ENCODE measurements around the gene NTRK3. TPM values are rescaled to one million over a fixed set of nuclear protein-coding genes. Genes with fewer than 3 reads are reported as not detected.

The NTRK3 gene
- total and polyA plus RNA-seq, 12 donors = 0.45 to 5.6 (median 2.3) TPM

GRCh38 chr15:88006146-88006545, 250.4 kb downstream of the NTRK3 start:
- WGBS, 2 donors = 55% methylated on average over 3 of the region's 3 CpGs
- Histone ChIP-seq H3K4me3 (no peak overlapping the region), H3K9me3 (peaks cover 0 to 9% (median 0%) of the 10 kb centered on the region in 11 donors), H3K36me3 (no peaks in the 10 kb centered on the region), H3K4me1 (no peaks in the 10 kb centered on the region), H3K27ac (no peak overlapping the region), H3K27me3 (no peaks in the 10 kb centered on the region)
- ATAC-seq = no peak
- intact Hi-C loops (cut with DNase I) = loop anchor here in 1 of 10 donors (10.0 kb wide), 1 partner anchor 331 kb away; no protein-coding TSS in a partner anchor
- TF ChIP-seq, protein P1, sequence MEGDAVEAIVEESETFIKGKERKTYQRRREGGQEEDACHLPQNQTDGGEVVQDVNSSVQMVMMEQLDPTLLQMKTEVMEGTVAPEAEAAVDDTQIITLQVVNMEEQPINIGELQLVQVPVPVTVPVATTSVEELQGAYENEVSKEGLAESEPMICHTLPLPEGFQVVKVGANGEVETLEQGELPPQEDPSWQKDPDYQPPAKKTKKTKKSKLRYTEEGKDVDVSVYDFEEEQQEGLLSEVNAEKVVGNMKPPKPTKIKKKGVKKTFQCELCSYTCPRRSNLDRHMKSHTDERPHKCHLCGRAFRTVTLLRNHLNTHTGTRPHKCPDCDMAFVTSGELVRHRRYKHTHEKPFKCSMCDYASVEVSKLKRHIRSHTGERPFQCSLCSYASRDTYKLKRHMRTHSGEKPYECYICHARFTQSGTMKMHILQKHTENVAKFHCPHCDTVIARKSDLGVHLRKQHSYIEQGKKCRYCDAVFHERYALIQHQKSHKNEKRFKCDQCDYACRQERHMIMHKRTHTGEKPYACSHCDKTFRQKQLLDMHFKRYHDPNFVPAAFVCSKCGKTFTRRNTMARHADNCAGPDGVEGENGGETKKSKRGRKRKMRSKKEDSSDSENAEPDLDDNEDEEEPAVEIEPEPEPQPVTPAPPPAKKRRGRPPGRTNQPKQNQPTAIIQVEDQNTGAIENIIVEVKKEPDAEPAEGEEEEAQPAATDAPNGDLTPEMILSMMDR (IDR thresholded peaks at IDR 0.05) = no peak
- DNase-seq = no peak

DNA sequence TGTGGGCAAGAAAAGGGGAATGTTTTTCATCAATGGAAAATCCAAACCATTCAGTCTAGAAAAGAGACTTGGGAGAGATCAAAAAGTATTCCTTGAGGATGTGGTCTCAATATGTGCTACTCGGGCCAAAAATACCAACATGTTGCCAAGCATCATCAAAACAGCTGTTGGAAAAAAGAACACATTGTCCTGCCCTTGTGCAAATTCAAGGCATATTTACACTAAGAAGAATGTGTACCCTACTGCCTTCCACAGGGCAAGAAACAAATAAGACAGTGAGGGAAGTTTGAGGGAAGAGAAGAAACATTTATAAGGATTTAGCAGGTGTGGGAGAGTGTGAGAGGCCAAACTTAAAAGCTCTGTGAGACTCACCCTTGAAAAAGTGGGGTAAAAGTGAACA, 252.1 kb downstream of the NTRK3 start:
- H3K4me3 ChIP-seq = no peak overlapping the region
- DNase-seq (no peak), ATAC-seq (no peak)
- no peak overlapping the region for H3K27ac ChIP-seq
- no peaks in the 10 kb centered on the region for H3K27me3 ChIP-seq
- no peaks in the 10 kb centered on the region for H3K4me1 ChIP-seq
- WGBS, 2 donors = 50 to 73% methylated on average over 1 of the region's 1 CpG
- TF ChIP-seq, protein P1 (IDR thresholded peaks at IDR 0.05) = no peak
- no peaks in the 10 kb centered on the region for H3K36me3 ChIP-seq
- peaks cover 0 to 18% (median 0%) of the 10 kb centered on the region in 11 donors for H3K9me3 ChIP-seq
- intact Hi-C loops (cut with DNase I) = loop anchor here in 1 of 10 donors (10.0 kb wide), 1 partner anchor 330 kb away; no protein-coding TSS in a partner anchor

- H3K4me3 ChIP-seq = no peak overlapping the region
- no peak for DNase-seq
- peaks cover 0 to 18% (median 0%) of the 10 kb centered on the region in 11 donors for H3K9me3 ChIP-seq
- H3K36me3 ChIP-seq = no peaks in the 10 kb centered on the region
- no peaks in the 10 kb centered on the region for H3K4me1 ChIP-seq
- no peaks in the 10 kb centered on the region for H3K27me3 ChIP-seq
- TF ChIP-seq, protein P1 (IDR thresholded peaks at IDR 0.05) = no peak
- H3K27ac ChIP-seq = no peak overlapping the region
- ATAC-seq = no peak
- WGBS, 2 donors = 89 to 94% methylated on average over 2 of the region's 2 CpGs
- intact Hi-C loops (cut with DNase I) = loop anchor here in 1 of 10 donors (10.0 kb wide), 1 partner anchor 329 kb away; no protein-coding TSS in a partner anchor
Measured at GRCh38 chr15:88003541-88004327, 252.8 kb downstream of the NTRK3 start.

GRCh38 chr15:88002706-88003105, 253.8 kb downstream of the NTRK3 start:
- TF ChIP-seq, protein P1 (IDR thresholded peaks at IDR 0.05) = no peak
- intact Hi-C loops (cut with DNase I) = loop anchor here in 1 of 10 donors (10.0 kb wide), 1 partner anchor 328 kb away; no protein-coding TSS in a partner anchor
- no peak overlapping the region for H3K4me3 ChIP-seq
- H3K4me1 ChIP-seq = no peaks in the 10 kb centered on the region
- no peaks in the 10 kb centered on the region for H3K36me3 ChIP-seq
- H3K27me3 ChIP-seq = no peaks in the 10 kb centered on the region
- no peak overlapping the region for H3K27ac ChIP-seq
- ATAC-seq (no peak), DNase-seq (no peak)
- peaks cover 0 to 18% (median 0%) of the 10 kb centered on the region in 11 donors for H3K9me3 ChIP-seq
- 66 to 73% methylated on average over 4 of the region's 4 CpGs for WGBS, 2 donors
